ENCODE data around the gene PRADC1. TPM values are rescaled to one million over a fixed set of nuclear protein-coding genes. Genes with fewer than 3 reads are reported as not detected.

PRADC1 gene
- total and polyA plus RNA-seq, 2 experiments from 2014 or later: 6.5 to 8.3 TPM

- no peak overlapping the region for H3K4me3 Mint-ChIP-seq
- Histone ChIP-seq H3K36me3 (ENCODE audit: insufficient read depth) (no peaks in the 10 kb centered on the region; the same call in 1 of the 2 replicates), H3K4me3 (no peak overlapping the region), H3K4me1 (ENCODE audit: insufficient read depth) (peaks cover 11% of the 10 kb centered on the region), H4K20me1 (replicated peaks; ENCODE audit: insufficient read depth) (peaks cover 10% of the 10 kb centered on the region), H3K27ac (ENCODE audit: low read depth) (no peak overlapping the region), H3K9me2 (ENCODE audit: insufficient read depth) (no peaks in the 10 kb centered on the region), H3K79me2 (replicated peaks; ENCODE audit: insufficient read depth) (0 out of 2 replicates have a peak, but pooled peaks cover 5% of the 10 kb centered on the region), H2AFZ (no peak overlapping the region), H3K27me3 (ENCODE audit: insufficient read depth) (peaks cover 29% of the 10 kb centered on the region), H3F3A (replicated peaks; ENCODE audit: low read depth) (peaks cover 8% of the 10 kb centered on the region; the same call in 1 of the 2 replicates), H3K4me2 (no peak overlapping the region)
- H3K4me1 Mint-ChIP-seq: peaks cover 14% of the 10 kb centered on the region
- TF ChIP-seq CTCF (conservative IDR thresholded peaks at IDR 0.05; ENCODE audit: low read depth in 2 of 2) (no peak), JUNB (IDR thresholded peaks at IDR 0.05; ENCODE audit: unreplicated experiment) (no peak), ZNF462 (CRISPR knock-in tag; IDR thresholded peaks at IDR 0.05) (no peak), POLR2AphosphoS5 (IDR thresholded peaks at IDR 0.05; ENCODE audit: low read depth) (no peak)
- H3K27me3 Mint-ChIP-seq (ENCODE audit: insufficient read depth, low read depth, poor library complexity): peaks cover 26% of the 10 kb centered on the region
- H3K27ac Mint-ChIP-seq: no peak overlapping the region
- DNase-seq (ENCODE audit: low spot score) (no peak), ATAC-seq (no peak)
- H3K36me3 Mint-ChIP-seq (ENCODE audit: low read depth): peaks cover 11% of the 10 kb centered on the region
- no peaks in the 10 kb centered on the region; the same call in 1 of the 3 replicates for H3K9me3 Mint-ChIP-seq
These were observed 33.2 kb upstream of the PRADC1 start for GRCh38 chr2:73266061-73266901.

Measured in GM23338 (cell line).